Karpas-422 (cell line): Measurements from ENCODE around the gene CEPT1. TPM values are rescaled to one million over a fixed set of nuclear protein-coding genes. Genes with fewer than 3 reads are reported as not detected.

ENCODE experiments used
- DNase-seq: peaks from one replicate; pipeline ENCODE4 v3.0.0-alpha.2; 2015
- H2AFZ ChIP-seq: fragments of 200-600 bp; sonication (generic); 2 replicates; pipeline ENCODE4 v1.6.1; 2014; ENCODE audit warnings: antibody characterized with exemption, low read length, mixed read lengths
- H3K27ac ChIP-seq: fragments of 200-600 bp; sonication (generic); 2 replicates; pipeline ENCODE4 v1.5.1; 2014; ENCODE audit warnings: mild to moderate bottlenecking, low read length, moderate library complexity
- H3K27me3 ChIP-seq: fragments of 200-600 bp; sonication (generic); 2 replicates; pipeline ENCODE4 v1.6.1; 2014; ENCODE audit warnings: low read length, mixed read lengths
- H3K36me3 ChIP-seq: fragments of 200-600 bp; sonication (generic); 2 replicates; pipeline ENCODE4 v1.6.1; 2014; ENCODE audit warnings: low read length, mixed read lengths; ENCODE audit not compliant: insufficient read depth
- H3K4me1 ChIP-seq: fragments of 200-600 bp; sonication (generic); 2 replicates; pipeline ENCODE4 v1.6.1; 2014; ENCODE audit warnings: mild to moderate bottlenecking, low read length, mixed read lengths
- H3K4me2 ChIP-seq: fragments of 200-600 bp; sonication (generic); 2 replicates; pipeline ENCODE4 v1.6.1; 2014; ENCODE audit warnings: low read length, low read depth, mild to moderate bottlenecking; ENCODE audit not compliant: poor library complexity, severe bottlenecking
- H3K4me3 ChIP-seq: fragments of 200-600 bp; sonication (generic); 2 replicates; pipeline ENCODE4 v1.5.1; 2014; ENCODE audit warnings: mild to moderate bottlenecking, antibody characterized with exemption, low read length, mixed read lengths
- H3K79me2 ChIP-seq: fragments of 200-600 bp; sonication (generic); 2 replicates; pipeline ENCODE4 v1.6.1; 2014; ENCODE audit warnings: mild to moderate bottlenecking, low read length, mixed read lengths
- H3K9ac ChIP-seq: fragments of 200-600 bp; sonication (generic); 2 replicates; pipeline ENCODE4 v1.6.0; 2014; ENCODE audit warnings: low read length
- H3K9me2 ChIP-seq: fragments of 200-600 bp; sonication (generic), shearing (Covaris generic); replicated peaks from 2 replicates; pipeline ENCODE4 v1.6.0; 2014; ENCODE audit warnings: mild to moderate bottlenecking, low read length, moderate library complexity; ENCODE audit not compliant: insufficient read depth
- H3K9me3 ChIP-seq: fragments of 300-700, 200-600 bp; sonication (generic); 2 replicates; pipeline ENCODE4 v1.6.1; 2014; ENCODE audit warnings: low read length, mixed read lengths
- H4K20me1 ChIP-seq: fragments of 200-600 bp; sonication (generic); 2 replicates; pipeline ENCODE4 v1.6.1; 2014; ENCODE audit warnings: mild to moderate bottlenecking, antibody characterized with exemption, low read length, low read depth; ENCODE audit not compliant: insufficient read depth
- total RNA-seq: library from RNA; depleted of rRNA; stranded (reverse); fragments of >200 nt; shearing (Covaris generic); gene quantifications from 2 replicates; pipeline ENCODE4 v1.2.3, GENCODE V29; 2014; ENCODE audit warnings: low replicate concordance

Gene CEPT1
- total RNA-seq, 1 experiment from 2014 or later: 136 TPM

DNA sequence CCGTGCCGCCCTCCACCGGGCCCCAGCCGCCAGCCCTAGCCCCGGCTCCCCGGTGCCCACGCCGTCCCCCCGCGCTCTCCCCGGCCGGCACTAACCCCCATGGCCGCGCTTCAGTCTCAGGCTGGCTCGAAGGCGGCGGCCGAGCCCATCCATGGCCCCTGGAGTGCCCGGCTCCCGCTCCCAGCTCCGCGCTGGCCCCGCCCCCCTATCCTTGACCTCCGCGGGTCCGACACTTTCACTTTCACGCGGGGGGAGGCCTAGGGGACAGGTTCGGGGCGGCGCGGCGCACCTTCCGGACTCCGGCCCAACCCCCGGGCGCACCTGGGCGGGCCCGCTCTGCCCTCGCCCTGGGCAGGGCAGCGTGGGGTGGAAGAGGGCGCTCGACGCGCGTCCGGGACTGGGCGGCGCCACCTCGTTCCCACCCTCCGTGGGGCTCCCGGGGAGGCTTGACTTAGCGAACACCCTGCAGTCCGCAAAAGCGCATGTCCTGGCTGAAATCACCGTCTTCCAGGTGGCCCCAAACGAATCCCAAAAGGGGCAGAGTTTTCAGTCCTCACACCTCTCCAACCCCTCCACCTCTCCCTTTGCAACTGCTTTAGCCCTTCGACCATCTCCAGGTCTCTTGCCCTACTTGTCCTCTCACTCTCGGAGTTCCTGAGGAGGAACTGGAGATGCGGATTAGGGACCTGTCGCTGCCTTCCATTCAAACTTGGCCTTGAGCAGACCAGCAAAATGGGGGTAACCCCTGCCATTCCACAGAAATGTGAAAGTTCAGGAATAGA is 64.4 kb downstream of the CEPT1 start:
- no peaks in the 10 kb centered on the region for H3K9me2 ChIP-seq
- peak overlapping the region; percentile 94 for H3K9ac ChIP-seq
- no peaks in the 10 kb centered on the region for H4K20me1 ChIP-seq
- no peaks in the 10 kb centered on the region for H3K36me3 ChIP-seq
- H3K4me1 ChIP-seq: peaks cover 47% of the 10 kb centered on the region
- no peaks in the 10 kb centered on the region for H3K9me3 ChIP-seq
- no peaks in the 10 kb centered on the region for H3K27me3 ChIP-seq
- H3K4me3 ChIP-seq: peak overlapping the region; percentile 74
- H3K79me2 ChIP-seq: peaks cover 34% of the 10 kb centered on the region
- H3K27ac ChIP-seq: peak overlapping the region; percentile 88
- peak overlapping the region; percentile 51; the same call in 1 of the 2 replicates for H2AFZ ChIP-seq
- H3K4me2 ChIP-seq: peak overlapping the region; percentile 98
- DNase-seq: peak; percentile 90

DNA sequence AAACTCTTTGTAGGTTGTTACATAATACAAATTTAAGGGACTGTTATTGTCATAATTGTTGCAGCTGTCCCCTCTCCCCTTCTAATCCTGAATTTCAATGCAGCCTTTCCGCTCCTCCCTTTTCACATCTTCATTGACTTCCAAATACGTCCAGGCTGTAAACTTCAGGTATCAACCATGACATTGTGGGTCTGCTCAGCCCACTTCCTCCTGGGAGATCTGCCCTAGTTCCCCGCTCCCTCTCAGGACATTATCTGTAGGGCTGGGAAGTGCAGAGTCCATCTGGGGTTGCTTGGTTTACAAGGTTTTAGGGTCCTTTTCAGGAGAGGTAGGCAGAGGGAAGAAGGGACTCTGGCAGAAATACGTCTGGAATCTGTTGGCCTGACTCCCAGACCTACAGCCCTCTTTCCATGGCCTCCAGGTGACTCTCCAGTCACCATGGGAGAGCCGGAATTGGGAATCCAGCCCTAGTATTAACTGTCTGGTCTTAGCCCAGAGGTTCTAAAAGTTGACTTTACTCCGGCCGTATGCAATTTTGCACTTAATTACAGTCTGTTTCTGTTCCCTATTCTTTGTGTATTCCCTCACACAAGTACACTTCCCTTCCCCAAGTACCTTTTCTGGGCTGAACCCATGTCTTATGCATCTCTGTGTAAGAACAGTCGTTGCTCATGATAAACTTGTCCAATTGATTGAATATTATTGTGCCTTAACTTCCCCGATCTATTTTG is 65.1 kb downstream of the CEPT1 start:
- H3K9ac ChIP-seq: peak overlapping the region; percentile 94
- H3K27me3 ChIP-seq: no peaks in the 10 kb centered on the region
- H3K36me3 ChIP-seq: no peaks in the 10 kb centered on the region
- 0 out of 2 replicates have a peak overlapping the region, but pooled peaks have one; percentile 51 for H2AFZ ChIP-seq
- peaks cover 47% of the 10 kb centered on the region for H3K4me1 ChIP-seq
- H3K4me2 ChIP-seq: peak overlapping the region; percentile 98
- peak overlapping the region; percentile 88; the same call in 1 of the 2 replicates for H3K27ac ChIP-seq
- DNase-seq: peak; percentile 62
- peaks cover 34% of the 10 kb centered on the region for H3K79me2 ChIP-seq
- H3K9me3 ChIP-seq: no peaks in the 10 kb centered on the region
- H3K9me2 ChIP-seq: no peaks in the 10 kb centered on the region
- no peaks in the 10 kb centered on the region for H4K20me1 ChIP-seq
- H3K4me3 ChIP-seq: peak overlapping the region; percentile 74

DNA sequence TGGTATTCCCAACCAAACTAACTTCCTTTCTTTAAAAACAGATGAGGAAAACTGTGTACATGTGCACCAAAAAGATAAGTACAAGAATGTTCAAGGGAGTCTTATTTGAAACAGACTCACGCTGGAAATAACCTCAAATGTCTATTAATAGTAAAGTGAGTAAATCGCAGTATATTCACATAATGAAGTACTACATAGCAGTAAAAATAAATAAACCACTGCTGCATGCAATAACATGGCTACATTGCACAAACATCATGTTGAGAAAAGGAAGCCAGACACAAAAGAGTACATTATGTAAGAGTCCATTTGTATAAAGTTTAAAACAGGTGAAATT is 65.7 kb downstream of the CEPT1 start:
- H3K4me2 ChIP-seq: no peak overlapping the region
- H2AFZ ChIP-seq: no peak overlapping the region
- H3K9me3 ChIP-seq: no peaks in the 10 kb centered on the region
- no peak overlapping the region for H3K4me3 ChIP-seq
- H3K9ac ChIP-seq: no peak overlapping the region
- no peaks in the 10 kb centered on the region for H3K9me2 ChIP-seq
- H4K20me1 ChIP-seq: no peaks in the 10 kb centered on the region
- no peaks in the 10 kb centered on the region for H3K27me3 ChIP-seq
- no peaks in the 10 kb centered on the region for H3K36me3 ChIP-seq
- H3K27ac ChIP-seq: no peak overlapping the region
- DNase-seq: no peak
- H3K79me2 ChIP-seq: peaks cover 29% of the 10 kb centered on the region
- peaks cover 47% of the 10 kb centered on the region for H3K4me1 ChIP-seq

DNA sequence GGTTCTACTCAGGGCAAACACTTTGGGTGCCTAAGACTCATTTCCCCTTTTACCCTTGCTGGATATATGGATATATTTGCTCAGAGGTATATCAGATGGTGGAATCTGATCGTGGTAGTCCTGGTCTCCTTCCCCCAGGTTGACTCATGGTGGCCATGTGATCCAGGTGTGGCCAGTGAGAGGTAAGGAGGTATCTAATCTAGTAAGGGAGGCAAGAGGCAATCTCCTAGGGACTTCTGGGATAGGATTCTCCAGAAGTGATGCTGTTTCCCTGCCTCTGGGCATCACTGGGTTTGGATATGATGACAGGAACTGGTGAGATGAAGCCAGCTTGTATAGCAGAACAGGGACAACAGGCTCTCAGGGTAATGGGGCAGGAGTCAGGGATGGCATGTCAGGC is 68.9 kb downstream of the CEPT1 start:
- no peaks in the 10 kb centered on the region for H3K27me3 ChIP-seq
- H3K27ac ChIP-seq: no peak overlapping the region
- no peaks in the 10 kb centered on the region for H3K79me2 ChIP-seq
- no peak overlapping the region for H3K9ac ChIP-seq
- H3K4me2 ChIP-seq: no peak overlapping the region
- no peaks in the 10 kb centered on the region for H4K20me1 ChIP-seq
- no peak for DNase-seq
- no peaks in the 10 kb centered on the region for H3K9me3 ChIP-seq
- peaks cover 37% of the 10 kb centered on the region for H3K4me1 ChIP-seq
- H3K4me3 ChIP-seq: no peak overlapping the region
- no peak overlapping the region for H2AFZ ChIP-seq
- H3K36me3 ChIP-seq: no peaks in the 10 kb centered on the region
- H3K9me2 ChIP-seq: no peaks in the 10 kb centered on the region

DNA sequence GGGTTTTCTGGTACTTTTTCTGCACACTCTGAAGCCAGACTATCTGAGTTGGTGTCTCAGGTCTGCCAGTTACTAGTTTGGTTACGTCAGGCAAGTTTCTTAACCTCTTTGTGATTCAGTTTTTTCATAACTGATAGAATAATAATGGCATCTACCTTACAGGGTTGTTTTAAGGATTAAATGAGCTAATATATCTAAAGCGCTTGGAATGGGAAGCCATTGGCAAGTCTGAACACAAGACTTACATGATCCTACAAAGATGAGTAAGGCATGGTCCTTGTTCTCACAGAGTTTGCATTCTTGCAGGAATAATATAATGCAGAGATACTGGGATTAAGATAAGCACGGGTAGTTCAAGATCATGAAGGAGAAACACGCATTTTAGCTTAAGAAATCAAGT is 69.6 kb downstream of the CEPT1 start:
- no peak overlapping the region for H3K27ac ChIP-seq
- no peaks in the 10 kb centered on the region for H3K79me2 ChIP-seq
- H3K4me2 ChIP-seq: no peak overlapping the region
- H3K36me3 ChIP-seq: no peaks in the 10 kb centered on the region
- H3K9me3 ChIP-seq: no peaks in the 10 kb centered on the region
- no peaks in the 10 kb centered on the region for H4K20me1 ChIP-seq
- no peaks in the 10 kb centered on the region for H3K9me2 ChIP-seq
- H3K4me1 ChIP-seq: peaks cover 37% of the 10 kb centered on the region
- H3K4me3 ChIP-seq: no peak overlapping the region
- no peak for DNase-seq
- no peak overlapping the region for H2AFZ ChIP-seq
- H3K9ac ChIP-seq: no peak overlapping the region
- no peaks in the 10 kb centered on the region for H3K27me3 ChIP-seq

DNA sequence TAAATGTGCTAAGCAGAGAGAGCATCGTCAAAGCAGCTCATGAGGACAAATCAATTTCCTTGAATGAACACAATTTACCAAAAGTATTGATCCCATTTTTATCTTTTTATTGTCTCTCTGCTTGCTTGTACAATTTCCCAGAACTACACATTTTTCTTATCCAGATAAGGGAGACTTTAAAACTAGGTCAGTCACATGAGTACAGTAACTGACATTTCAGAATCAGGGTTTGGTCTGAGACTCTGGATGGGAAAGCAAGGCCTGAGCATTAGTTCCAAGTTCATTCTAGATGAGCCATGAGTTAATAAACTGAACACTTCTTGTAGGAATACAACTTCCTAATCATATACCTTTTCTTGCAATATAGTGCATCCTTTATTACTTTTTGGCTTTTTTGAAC is 71.9 kb downstream of the CEPT1 start:
- H3K4me1 ChIP-seq: peaks cover 47% of the 10 kb centered on the region
- peak; percentile 43 for DNase-seq
- no peaks in the 10 kb centered on the region for H3K27me3 ChIP-seq
- no peaks in the 10 kb centered on the region for H3K79me2 ChIP-seq
- H4K20me1 ChIP-seq: no peaks in the 10 kb centered on the region
- H3K4me3 ChIP-seq: no peak overlapping the region
- no peak overlapping the region for H3K4me2 ChIP-seq
- no peaks in the 10 kb centered on the region for H3K9me3 ChIP-seq
- H2AFZ ChIP-seq: no peak overlapping the region
- no peaks in the 10 kb centered on the region for H3K36me3 ChIP-seq
- no peak overlapping the region for H3K27ac ChIP-seq
- H3K9me2 ChIP-seq: no peaks in the 10 kb centered on the region
- H3K9ac ChIP-seq: no peak overlapping the region

DNA sequence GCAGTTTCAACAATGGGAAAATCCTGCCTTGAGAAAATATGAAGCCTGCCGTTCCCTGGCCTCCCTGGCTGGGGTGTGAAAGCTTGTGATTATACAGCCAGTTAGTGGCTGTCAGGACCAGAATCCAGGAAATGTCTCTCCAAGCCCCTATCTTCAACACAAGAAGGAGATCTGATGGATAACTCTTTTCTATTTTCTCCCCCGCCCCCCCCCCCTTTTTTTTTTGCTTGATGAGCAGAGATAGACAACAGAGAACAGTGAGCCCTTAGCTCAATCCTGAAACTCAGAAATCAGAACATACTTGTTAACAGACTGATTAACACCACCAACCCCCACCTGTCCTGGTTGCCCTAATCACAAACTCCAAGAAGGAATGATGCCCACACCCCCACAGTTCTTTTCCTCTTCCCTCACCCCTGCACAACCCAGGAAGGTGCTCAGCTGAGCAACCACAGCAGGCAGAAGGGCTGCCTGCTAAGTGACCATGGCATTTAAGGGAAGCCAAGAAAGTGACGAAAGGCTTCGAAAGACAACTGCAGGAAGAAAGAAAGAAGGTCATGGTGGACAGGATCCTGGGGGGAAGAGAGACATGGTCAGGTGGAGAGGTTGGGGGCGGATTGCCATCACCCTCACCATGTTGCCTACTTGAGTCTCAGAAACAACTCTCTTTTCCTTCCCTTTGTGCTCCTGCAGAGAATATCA is 72.8 kb downstream of the CEPT1 start:
- H3K27me3 ChIP-seq: no peaks in the 10 kb centered on the region
- H3K4me3 ChIP-seq: no peak overlapping the region
- no peak overlapping the region for H3K4me2 ChIP-seq
- no peaks in the 10 kb centered on the region for H3K9me3 ChIP-seq
- H2AFZ ChIP-seq: no peak overlapping the region
- no peaks in the 10 kb centered on the region for H4K20me1 ChIP-seq
- H3K4me1 ChIP-seq: peaks cover 56% of the 10 kb centered on the region
- H3K27ac ChIP-seq: peak overlapping the region; percentile 96
- H3K36me3 ChIP-seq: no peaks in the 10 kb centered on the region
- H3K9ac ChIP-seq: no peak overlapping the region
- no peaks in the 10 kb centered on the region for H3K79me2 ChIP-seq
- no peak for DNase-seq
- no peaks in the 10 kb centered on the region for H3K9me2 ChIP-seq

DNA sequence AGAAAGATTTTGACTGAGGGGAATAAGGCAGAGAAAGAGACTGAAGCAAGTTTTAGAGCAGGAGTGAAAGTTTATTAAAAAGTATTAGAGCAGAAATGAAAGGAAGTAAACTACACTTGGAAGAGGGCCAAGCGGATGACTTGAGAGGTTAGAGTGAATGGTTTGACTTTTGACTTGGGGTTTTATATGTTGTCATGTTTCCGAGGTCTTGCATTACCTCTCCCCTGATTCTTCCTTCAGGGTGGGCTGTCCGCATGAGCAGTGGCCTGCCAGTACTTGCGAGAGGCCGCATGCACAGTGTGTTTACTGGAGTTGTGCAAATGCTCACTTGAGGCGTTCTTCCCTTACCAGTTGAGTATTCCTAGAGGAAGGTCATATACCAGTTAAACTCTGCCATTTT is 73.4 kb downstream of the CEPT1 start:
- Histone ChIP-seq H3K9me3 (no peaks in the 10 kb centered on the region), H3K27me3 (no peaks in the 10 kb centered on the region), H3K9me2 (no peaks in the 10 kb centered on the region), H3K9ac (peak overlapping the region; percentile 63; the same call in 1 of the 2 replicates), H3K4me1 (peaks cover 62% of the 10 kb centered on the region), H2AFZ (no peak overlapping the region), H4K20me1 (no peaks in the 10 kb centered on the region), H3K4me2 (peak overlapping the region; percentile 57), H3K4me3 (no peak overlapping the region), H3K27ac (peak overlapping the region; percentile 96), H3K36me3 (no peaks in the 10 kb centered on the region), H3K79me2 (no peaks in the 10 kb centered on the region)
- DNase-seq: no peak
